Astrocyte (in vitro differentiated cells and primary cell): ENCODE results near the gene OSBPL1A. TPM values are rescaled to one million over a fixed set of nuclear protein-coding genes. Genes with fewer than 3 reads are reported as not detected.
A peak's percentile ranks its signal among the peaks of the same experiment; 100 is the strongest.

Experiments
- DNase-seq: peaks from one replicate; pipeline ENCODE4 v3.0.0-alpha.2; 2010; ENCODE audit warnings: low read depth
- FAIRE-seq: peaks from 2 replicates; lab custom pipeline; 2011; peaks lifted over from hg19 to GRCh38; lab: Jason Lieb, UNC
- H2AFZ ChIP-seq: 2 replicates; pipeline ENCODE4 v1.6.0; 2012; ENCODE audit warnings: low read depth, low read length, inconsistent platforms
- H3K27ac ChIP-seq: 2 replicates; pipeline ENCODE4 v1.5.1; 2011; ENCODE audit warnings: low read depth, low read length, inconsistent platforms
- H3K27me3 ChIP-seq: 2 replicates; pipeline ENCODE4 v1.6.0; 2011; ENCODE audit warnings: low read length, inconsistent platforms; ENCODE audit not compliant: insufficient read depth
- H3K36me3 ChIP-seq: 2 replicates; pipeline ENCODE4 v1.5.1; 2011; ENCODE audit warnings: low read length, inconsistent platforms; ENCODE audit not compliant: insufficient read depth
- H3K4me1 ChIP-seq: 2 replicates; pipeline ENCODE4 v1.5.1; 2011; ENCODE audit warnings: low read length, inconsistent platforms; ENCODE audit not compliant: insufficient read depth
- H3K4me2 ChIP-seq: 2 replicates; pipeline ENCODE4 v1.6.0; 2012; ENCODE audit warnings: low read length, inconsistent platforms
- H3K4me3 ChIP-seq: 2 replicates; pipeline ENCODE4 v1.5.1; 2011; ENCODE audit warnings: low read depth, mild to moderate bottlenecking, low read length, inconsistent platforms; ENCODE audit not compliant: insufficient read depth
- H3K79me2 ChIP-seq: 2 replicates; pipeline ENCODE4 v1.6.0; 2012; ENCODE audit warnings: mild to moderate bottlenecking, low read length, inconsistent platforms; ENCODE audit not compliant: insufficient read depth
- H3K9ac ChIP-seq: 2 replicates; pipeline ENCODE4 v1.6.0; 2012; ENCODE audit warnings: mild to moderate bottlenecking, low read length, inconsistent platforms
- H3K9me3 ChIP-seq: 2 replicates; pipeline ENCODE4 v1.5.1; 2012; ENCODE audit warnings: low read depth, mild to moderate bottlenecking, low read length, inconsistent platforms; ENCODE audit not compliant: insufficient read depth
- H4K20me1 ChIP-seq: 2 replicates; pipeline ENCODE4 v1.6.0; 2012; ENCODE audit warnings: low read length, inconsistent platforms; ENCODE audit not compliant: insufficient read depth
- H3K27ac Mint-ChIP-seq: one replicate; pipeline ENCODE4 v1.8.0; 2021; ENCODE audit warnings: mild to moderate bottlenecking, mixed read lengths; ENCODE audit not compliant: unreplicated experiment
- H3K27me3 Mint-ChIP-seq: one replicate; pipeline ENCODE4 v1.8.0; 2021; ENCODE audit warnings: low read depth, mixed read lengths; ENCODE audit not compliant: unreplicated experiment
- H3K36me3 Mint-ChIP-seq: one replicate; pipeline ENCODE4 v1.8.0; 2021; ENCODE audit warnings: low read depth, mixed read lengths; ENCODE audit not compliant: unreplicated experiment
- H3K4me1 Mint-ChIP-seq: one replicate; pipeline ENCODE4 v1.8.0; 2021; ENCODE audit warnings: low read depth, mixed read lengths; ENCODE audit not compliant: unreplicated experiment
- H3K4me3 Mint-ChIP-seq: one replicate; pipeline ENCODE4 v1.8.0; 2021; ENCODE audit warnings: mild to moderate bottlenecking, moderate library complexity, mixed read lengths; ENCODE audit not compliant: unreplicated experiment
- H3K9me3 Mint-ChIP-seq: one replicate; pipeline ENCODE4 v1.8.0; 2021; ENCODE audit warnings: mild to moderate bottlenecking, mixed read lengths; ENCODE audit not compliant: unreplicated experiment
- CTCF ChIP-seq: IDR thresholded peaks from 2 replicates; pipeline ENCODE4 v1.5.1; 2011; ENCODE audit warnings: low read depth, mild to moderate bottlenecking, inconsistent platforms, low read length, moderate library complexity; ENCODE audit not compliant: insufficient read depth
- EZH2 ChIP-seq: IDR thresholded peaks from 2 replicates; pipeline ENCODE4 v1.6.1; 2012; ENCODE audit warnings: mild to moderate bottlenecking, low read length, inconsistent platforms; ENCODE audit not compliant: insufficient read depth
- total RNA-seq: library from RNA; stranded (reverse); gene quantifications from 2 replicates; pipeline ENCODE4 v1.2.1, GENCODE V29; 2021

Gene OSBPL1A
- total RNA-seq, 1 donor from 2014 or later = 27.7 TPM

- Mint-ChIP-seq H3K36me3 (no peaks in the 10 kb centered on the region), H3K9me3 (no peaks in the 10 kb centered on the region), H3K4me1 (peaks cover 6% of the 10 kb centered on the region), H3K27ac (peak overlapping the region; percentile 96), H3K4me3 (peak overlapping the region; percentile 89), H3K27me3 (peaks cover 6% of the 10 kb centered on the region)
- Histone ChIP-seq H3K27ac (peak overlapping the region; percentile 78), H3K4me3 (peak overlapping the region; percentile 90), H4K20me1 (no peaks in the 10 kb centered on the region), H3K27me3 (no peaks in the 10 kb centered on the region), H3K79me2 (peaks cover 19% of the 10 kb centered on the region), H3K9me3 (no peaks in the 10 kb centered on the region), H2AFZ (peak overlapping the region; percentile 89), H3K4me2 (peak overlapping the region; percentile 99), H3K9ac (peak overlapping the region; percentile 90), H3K36me3 (no peaks in the 10 kb centered on the region), H3K4me1 (peaks cover 14% of the 10 kb centered on the region)
- TF ChIP-seq EZH2 (no peak), CTCF (no peak)
- FAIRE-seq (no peak), DNase-seq (no peak)
These were observed 28.4 kb upstream of the OSBPL1A start for GRCh38 chr18:24426073-24426397.

- Mint-ChIP-seq H3K27me3 (peaks cover 10% of the 10 kb centered on the region), H3K4me3 (no peak overlapping the region), H3K9me3 (no peaks in the 10 kb centered on the region), H3K27ac (no peak overlapping the region), H3K4me1 (no peaks in the 10 kb centered on the region), H3K36me3 (no peaks in the 10 kb centered on the region)
- no peaks in the 10 kb centered on the region for H3K9me3 ChIP-seq
- no peaks in the 10 kb centered on the region for H3K79me2 ChIP-seq
- no peak for TF ChIP-seq EZH2
- no peak for TF ChIP-seq CTCF
- no peak overlapping the region for H3K4me2 ChIP-seq
- peaks cover 5% of the 10 kb centered on the region for H3K4me1 ChIP-seq
- H3K36me3 ChIP-seq = no peaks in the 10 kb centered on the region
- no peaks in the 10 kb centered on the region for H4K20me1 ChIP-seq
- H2AFZ ChIP-seq = no peak overlapping the region
- no peak for DNase-seq
- H3K9ac ChIP-seq = no peak overlapping the region
- no peak for FAIRE-seq
- peaks cover 2% of the 10 kb centered on the region for H3K27me3 ChIP-seq
- H3K4me3 ChIP-seq = no peak overlapping the region
- no peak overlapping the region for H3K27ac ChIP-seq
These were observed 24.2 kb upstream of the OSBPL1A start for GRCh38 chr18:24421831-24422230.

- Histone ChIP-seq H3K27ac (no peak overlapping the region), H3K4me2 (no peak overlapping the region), H3K9ac (no peak overlapping the region), H3K27me3 (peaks cover 2% of the 10 kb centered on the region), H4K20me1 (no peaks in the 10 kb centered on the region), H3K36me3 (no peaks in the 10 kb centered on the region), H3K4me1 (no peaks in the 10 kb centered on the region), H2AFZ (no peak overlapping the region), H3K4me3 (no peak overlapping the region), H3K79me2 (no peaks in the 10 kb centered on the region), H3K9me3 (no peaks in the 10 kb centered on the region)
- H3K36me3 Mint-ChIP-seq = no peaks in the 10 kb centered on the region
- H3K27ac Mint-ChIP-seq = no peak overlapping the region
- FAIRE-seq (no peak), DNase-seq (no peak)
- peaks cover 10% of the 10 kb centered on the region for H3K27me3 Mint-ChIP-seq
- TF ChIP-seq CTCF = no peak
- TF ChIP-seq EZH2 = no peak
- no peaks in the 10 kb centered on the region for H3K4me1 Mint-ChIP-seq
- no peaks in the 10 kb centered on the region for H3K9me3 Mint-ChIP-seq
- H3K4me3 Mint-ChIP-seq = no peak overlapping the region
These were observed 22.9 kb upstream of the OSBPL1A start for GRCh38 chr18:24420551-24420950.
